ENCODE measurements around the gene ITGAD.

ITGAD gene

GRCh38 chr16:31459687-31460581 is 66.8 kb downstream of the ITGAD start:
- no peak for TF ChIP-seq CTCF (IDR thresholded peaks at IDR 0.05; ENCODE audit: low read length, missing control alignments)
- DNase-seq (ENCODE audit: low read depth) = peak; percentile 100
- H3K4me3 ChIP-seq (replicated peaks; ENCODE audit: low read depth, low read length) = peak overlapping the region; percentile 86

GRCh38 chr16:31460582-31461002 is 67.5 kb downstream of the ITGAD start:
- peak; percentile 80 for TF ChIP-seq CTCF (IDR thresholded peaks at IDR 0.05; ENCODE audit: low read length, missing control alignments)

GRCh38 chr16:31461201-31461920 is 68.2 kb downstream of the ITGAD start:
- no peak for DNase-seq (ENCODE audit: low read depth)

More at GRCh38 chr16:31460582-31461002, 67.5 kb downstream of the ITGAD start:
- DNase-seq (ENCODE audit: low read depth) = peak; percentile 77
- H3K4me3 ChIP-seq (replicated peaks; ENCODE audit: low read depth, low read length) = peak overlapping the region; percentile 66

GRCh38 chr16:31461921-31462804 is 69.0 kb downstream of the ITGAD start:
- no peak for DNase-seq (ENCODE audit: low read depth)

More at GRCh38 chr16:31461201-31461920, 68.2 kb downstream of the ITGAD start:
- no peak overlapping the region for H3K4me3 ChIP-seq (replicated peaks; ENCODE audit: low read depth, low read length)
- no peak for TF ChIP-seq CTCF (IDR thresholded peaks at IDR 0.05; ENCODE audit: low read length, missing control alignments)

GRCh38 chr16:31464348-31464769 is 71.2 kb downstream of the ITGAD start:
- no peak for TF ChIP-seq CTCF (IDR thresholded peaks at IDR 0.05; ENCODE audit: low read length, missing control alignments)
- H3K4me3 ChIP-seq (replicated peaks; ENCODE audit: low read depth, low read length) = no peak overlapping the region
- DNase-seq (ENCODE audit: low read depth) = no peak

More at GRCh38 chr16:31461921-31462804, 69.0 kb downstream of the ITGAD start:
- H3K4me3 ChIP-seq (replicated peaks; ENCODE audit: low read depth, low read length) = no peak overlapping the region
- TF ChIP-seq CTCF (IDR thresholded peaks at IDR 0.05; ENCODE audit: low read length, missing control alignments) = no peak

GRCh38 chr16:31464781-31465260 is 71.7 kb downstream of the ITGAD start:
- TF ChIP-seq CTCF (IDR thresholded peaks at IDR 0.05; ENCODE audit: low read length, missing control alignments) = no peak
- no peak overlapping the region for H3K4me3 ChIP-seq (replicated peaks; ENCODE audit: low read depth, low read length)
- no peak for DNase-seq (ENCODE audit: low read depth)

Measured in fibroblast of pulmonary artery (primary cell).